Stimulated activated CD8-positive, alpha-beta memory T cell treated with anti-CD3 and anti-CD28 coated beads, Interleukin-15, amount 100 ng/mL, for 48 hours (primary cell): Measurements from ENCODE around the gene NOS1AP.
"Not testable (repeated sequence)": the region's sequence is repeated elsewhere in the genome, so short reads cannot be mapped to it uniquely, and the experiment has no call there.

Experiments used
- DNase-seq, 2 donors: peaks; one replicate each; pipeline ENCODE4 v3.0.0-alpha.2; 2020; ENCODE audit warnings: low read depth in 2 of 2

NOS1AP gene

DNA sequence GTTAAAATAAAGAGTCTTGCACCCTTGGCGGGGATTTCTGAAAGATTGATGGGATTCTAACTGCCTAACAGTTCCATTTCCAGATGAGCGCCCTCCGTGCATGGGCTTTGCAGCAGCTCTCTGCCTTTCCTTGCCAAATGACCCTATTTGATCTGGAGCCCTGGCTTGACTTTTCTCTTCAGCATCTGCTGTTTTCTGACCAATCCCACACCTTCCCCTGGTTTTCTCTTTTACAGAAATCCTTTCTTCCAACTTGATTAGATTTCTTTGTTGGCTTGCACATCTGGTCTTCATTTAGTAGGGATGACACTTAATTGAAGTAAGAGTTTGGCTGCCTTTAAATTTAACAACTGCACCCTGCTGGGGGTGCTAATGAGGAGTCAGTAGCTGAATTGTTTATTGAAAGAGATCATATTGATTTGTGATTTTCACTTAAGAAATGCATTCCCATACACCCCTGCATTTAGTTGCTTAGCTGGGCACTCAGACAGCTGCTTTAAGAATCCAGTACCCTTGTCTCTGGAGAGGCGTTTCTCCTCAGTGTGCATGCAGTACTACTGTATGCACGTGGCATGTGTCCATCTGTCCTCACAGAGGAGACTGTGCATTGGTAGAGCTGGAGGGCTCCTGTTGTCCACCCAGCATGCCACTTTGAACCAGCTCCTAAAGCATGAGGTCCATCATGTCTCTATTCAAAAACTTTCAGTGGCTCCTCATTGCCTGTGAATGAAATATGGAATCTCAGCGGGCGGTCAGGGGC lies 99.7 kb downstream of the NOS1AP start:
- no peak for DNase-seq

DNA sequence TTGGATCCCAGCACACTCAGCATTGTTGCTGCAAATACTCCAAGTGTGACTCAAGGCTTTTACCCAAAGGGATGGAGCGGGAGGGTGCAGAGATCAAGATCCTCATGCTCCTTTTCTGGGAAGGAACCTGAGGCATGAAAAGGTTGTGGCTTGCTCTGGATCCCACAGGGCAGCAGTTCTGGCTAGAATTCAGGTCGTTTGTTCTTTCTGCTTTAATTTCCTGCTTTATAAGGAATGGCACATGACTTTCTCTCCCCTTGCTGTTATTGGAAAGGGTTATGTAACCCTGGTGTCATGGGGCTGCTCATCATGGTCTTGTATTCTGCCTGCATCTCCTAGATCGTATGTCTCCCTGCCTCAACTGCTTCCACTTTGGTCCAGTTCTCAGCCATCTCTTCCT lies 101.6 kb downstream of the NOS1AP start:
- DNase-seq: no peak

DNA sequence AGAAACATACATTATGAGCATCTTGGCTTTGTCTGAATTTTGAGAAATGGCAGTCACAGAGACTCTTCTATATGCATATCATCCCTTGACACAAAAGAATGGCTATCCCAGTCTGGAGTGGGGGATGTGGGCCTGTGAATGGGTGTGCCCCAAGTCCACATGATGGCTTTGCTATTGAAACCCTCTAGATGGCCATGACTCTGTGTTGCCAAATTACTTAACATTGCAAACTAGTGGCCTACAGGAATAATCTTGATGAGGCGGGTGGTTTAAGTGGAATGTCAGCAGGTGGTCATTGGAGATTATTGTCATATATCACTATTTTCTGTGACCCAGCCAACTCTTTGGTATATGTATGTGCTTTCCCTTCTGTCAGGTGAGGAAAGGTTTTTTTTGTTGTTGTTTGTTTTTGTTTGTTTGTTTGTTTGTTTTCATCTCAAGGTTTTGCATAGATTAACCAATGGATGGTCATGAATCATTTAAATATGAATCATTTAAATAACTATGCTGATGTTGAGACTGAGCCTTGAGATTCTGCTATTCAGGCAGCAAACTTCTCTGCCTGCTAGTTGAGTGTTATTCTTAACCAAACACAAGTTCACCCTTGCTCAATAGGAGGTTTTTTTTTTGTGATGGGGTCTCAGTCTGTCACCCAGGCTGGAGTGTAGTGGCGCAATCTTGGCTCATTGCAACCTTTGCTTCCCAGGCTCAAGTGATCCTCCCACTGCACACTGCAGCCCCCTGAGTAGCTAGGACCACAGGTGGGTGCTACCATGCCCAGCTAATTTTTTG lies 103.0 kb downstream of the NOS1AP start:
- no peak for DNase-seq

DNA sequence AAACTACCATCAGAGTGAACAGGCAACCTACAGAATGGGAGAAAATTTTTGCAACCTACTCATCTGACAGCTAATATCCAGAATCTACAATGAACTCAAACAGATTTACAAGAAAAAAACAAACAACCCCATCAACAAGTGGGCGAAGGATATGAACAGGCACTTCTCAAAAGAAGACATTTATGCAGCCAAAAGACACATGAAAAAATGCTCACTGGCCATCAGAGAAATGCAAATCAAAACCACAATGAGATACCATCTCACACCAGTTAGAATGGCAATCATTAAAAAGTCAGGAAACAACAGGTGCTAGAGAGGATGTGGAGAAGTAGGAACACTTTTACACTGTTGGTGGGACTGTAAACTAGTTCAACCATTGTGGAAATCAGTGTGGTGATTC lies 104.1 kb downstream of the NOS1AP start:
- not testable (repeated sequence) for DNase-seq

DNA sequence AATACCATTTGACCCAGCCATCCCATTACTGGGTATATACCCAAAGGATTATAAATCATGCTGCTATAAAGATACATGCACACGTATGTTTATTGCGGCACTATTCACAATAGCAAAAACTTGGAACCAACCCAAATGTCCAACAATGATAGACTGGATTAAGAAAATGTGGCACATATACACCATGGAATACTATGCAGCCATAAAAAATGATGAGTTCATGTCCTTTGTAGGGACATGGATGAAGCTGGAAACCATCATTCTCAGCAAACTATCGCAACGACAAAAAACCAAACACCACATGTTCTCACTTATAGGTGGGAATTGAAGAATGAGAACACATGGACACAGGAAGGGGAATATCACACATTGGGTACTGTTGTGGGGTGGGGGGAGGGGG lies 104.5 kb downstream of the NOS1AP start:
- not testable (repeated sequence) for DNase-seq

DNA sequence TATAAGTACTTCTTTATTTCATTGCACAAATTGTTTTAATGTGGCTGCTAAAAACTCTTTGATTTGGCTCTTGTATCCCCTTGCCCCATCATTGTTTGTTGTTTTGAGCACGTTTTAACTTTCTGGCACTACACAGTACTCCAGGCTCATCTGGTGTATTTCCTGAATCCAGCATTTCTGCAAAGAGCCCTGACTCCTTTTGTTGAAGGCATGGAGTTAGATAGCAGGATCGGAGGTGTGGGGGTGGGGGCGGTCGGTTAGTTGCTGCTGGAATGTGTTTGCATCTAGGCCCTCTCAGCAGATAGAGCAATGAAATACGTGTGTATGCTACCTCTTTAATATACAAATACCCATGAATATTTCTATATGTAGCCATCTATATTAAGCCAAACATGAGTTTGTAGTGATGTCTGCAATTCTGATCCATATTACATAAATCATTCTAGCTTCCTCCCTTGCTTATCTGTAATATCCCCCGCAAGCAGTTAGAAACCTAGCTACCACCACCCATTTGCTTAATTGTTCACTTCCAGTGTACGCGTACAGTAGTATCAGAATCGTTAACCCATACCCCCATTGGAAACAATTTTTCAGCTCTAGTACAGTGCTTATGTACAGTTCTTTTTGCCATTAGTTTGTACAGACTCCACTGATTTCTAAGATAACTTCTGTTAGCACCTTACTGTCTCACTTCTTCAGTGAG lies 106.0 kb downstream of the NOS1AP start:
- DNase-seq: no peak

DNA sequence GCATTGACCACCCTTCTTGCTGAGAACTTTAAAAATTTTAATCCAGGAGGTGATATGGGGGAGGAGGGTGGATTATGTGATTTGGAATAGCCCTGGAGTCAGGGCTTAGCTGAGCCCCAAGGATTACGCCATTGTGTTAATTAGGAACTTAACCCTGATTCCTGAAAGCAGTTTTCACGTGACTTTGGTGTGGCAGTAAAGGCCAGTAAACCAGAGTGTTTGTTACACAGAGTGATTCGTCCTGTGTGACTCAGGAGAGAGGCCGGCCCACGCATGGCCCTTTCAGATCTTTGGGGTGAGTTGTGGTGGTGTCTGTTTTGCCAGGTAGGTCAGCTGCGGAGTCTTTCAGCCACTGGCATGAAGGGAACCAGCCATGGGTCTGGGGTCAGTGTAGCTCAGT lies 107.6 kb downstream of the NOS1AP start:
- DNase-seq: no peak

DNA sequence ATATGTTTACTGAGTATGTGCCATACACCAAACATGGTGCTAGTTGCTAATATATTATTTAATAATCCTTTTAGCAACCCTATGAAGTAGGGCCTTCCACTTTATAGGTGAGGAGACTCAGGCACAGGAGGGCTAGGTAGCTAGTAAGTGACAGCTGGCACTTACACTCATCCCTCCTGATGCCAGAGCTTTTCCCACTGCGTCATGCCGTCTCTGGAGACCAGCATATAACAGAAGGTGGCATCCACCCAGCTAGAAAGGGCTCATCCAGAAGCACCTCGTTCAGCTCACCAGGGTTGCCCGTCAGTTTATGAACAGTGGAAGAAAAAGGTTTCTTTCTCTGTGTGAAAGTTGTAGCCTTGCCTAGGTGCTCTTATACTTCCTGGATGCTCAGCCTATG lies 108.9 kb downstream of the NOS1AP start:
- DNase-seq: no peak

DNA sequence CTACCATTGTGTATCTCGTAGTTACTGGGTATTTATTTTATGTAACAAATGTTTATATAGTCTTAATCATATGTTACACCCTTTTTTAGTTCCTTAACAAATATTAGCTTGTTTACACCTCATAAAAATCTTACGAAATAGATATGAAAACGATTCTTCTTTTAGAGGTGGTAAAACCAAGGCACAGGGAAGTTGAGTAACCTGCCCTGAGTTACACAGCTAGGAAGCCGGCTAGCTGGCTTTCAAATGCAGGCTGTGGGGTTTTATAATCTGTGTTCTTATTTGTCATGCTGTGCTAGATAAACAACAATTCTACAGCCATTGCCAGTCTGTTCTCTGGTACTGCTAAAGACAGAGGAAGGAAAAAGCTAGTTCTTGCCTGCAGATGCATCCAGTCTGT lies 109.6 kb downstream of the NOS1AP start:
- no peak for DNase-seq

DNA sequence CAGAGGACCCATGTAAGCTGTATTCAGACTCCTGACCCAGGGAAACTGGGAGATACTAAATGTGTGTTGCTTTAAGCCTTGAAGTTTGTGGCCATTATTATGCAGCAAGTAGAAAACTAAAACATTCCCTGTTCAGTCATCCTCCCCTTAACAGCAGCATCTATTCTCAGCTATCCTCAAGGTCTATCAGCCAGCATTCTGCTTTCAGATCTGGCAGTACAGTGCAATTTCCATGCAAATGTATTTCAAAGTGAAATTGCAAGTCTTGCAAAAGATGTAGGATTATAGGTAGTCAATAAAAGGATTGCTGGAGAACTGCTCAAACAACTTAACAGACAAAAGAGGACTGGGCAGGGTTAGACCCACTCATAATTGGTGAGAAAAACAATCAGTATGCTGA lies 111.3 kb downstream of the NOS1AP start:
- DNase-seq: no peak

DNA sequence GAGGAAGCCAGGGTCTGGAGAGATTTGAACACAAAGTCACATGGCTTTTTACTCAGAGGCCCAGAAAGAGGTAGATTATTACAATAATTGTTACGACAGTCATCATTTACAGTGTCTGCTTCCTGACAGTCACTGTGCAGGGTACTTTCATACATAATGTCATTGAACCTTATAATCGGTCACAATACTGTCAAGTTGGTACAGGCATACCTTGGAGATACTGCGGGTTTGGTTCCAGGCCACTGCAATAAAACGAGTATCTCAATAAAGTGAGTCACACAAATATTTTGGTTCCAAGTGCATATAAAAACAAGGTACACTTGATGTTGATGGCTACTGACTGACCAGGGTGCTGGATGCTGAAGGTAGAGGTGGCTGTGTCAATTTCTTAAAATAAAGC lies 112.6 kb downstream of the NOS1AP start:
- no peak for DNase-seq

DNA sequence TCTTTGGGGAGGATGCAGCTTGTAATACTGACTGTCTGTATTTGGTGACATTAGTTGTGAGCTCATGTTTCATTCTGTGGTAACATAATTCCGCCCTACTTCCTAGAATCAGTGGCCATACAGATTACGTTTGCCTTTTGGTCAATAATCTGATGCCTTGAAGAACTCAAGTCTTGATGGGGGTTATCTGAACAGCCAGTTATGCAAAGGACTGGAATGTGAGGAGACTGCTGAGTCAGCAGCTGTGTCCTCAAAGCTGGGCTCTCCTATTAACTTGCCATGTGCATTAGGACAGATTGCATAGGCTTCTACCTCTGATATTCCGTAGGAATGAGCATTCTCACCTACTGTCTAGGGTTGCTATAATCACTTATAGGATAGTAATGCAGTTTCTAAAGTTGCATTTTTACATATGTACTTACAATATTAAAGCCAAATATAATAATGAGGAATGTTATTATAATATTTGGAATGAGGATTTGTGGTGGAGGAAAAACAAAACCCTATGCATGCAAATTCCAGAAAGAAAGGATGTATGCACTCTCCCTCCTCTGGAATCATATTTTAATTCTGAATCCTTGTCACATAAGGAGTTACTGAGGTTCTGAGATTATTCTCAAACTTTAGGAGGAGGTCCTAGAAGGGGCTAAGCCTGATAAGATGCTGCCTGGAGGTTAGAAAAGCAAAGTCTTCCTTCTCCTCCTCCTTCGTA lies 116.0 kb downstream of the NOS1AP start:
- no peak for DNase-seq

DNA sequence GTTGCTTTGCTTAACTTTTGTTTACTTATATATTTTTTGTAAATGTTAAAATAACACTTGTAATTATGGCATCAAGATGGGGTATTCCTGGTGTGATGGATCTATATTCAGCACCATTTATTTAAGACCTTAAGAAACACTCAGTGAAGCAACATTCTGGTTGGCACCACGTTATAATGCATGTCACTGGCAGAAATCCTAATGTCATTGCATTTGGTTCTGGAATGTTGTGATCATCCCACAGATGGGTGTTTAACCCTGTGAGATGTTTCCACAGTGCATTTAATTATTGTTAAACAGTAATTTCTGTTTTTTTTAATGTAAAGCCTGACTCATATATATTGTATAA lies 116.5 kb downstream of the NOS1AP start:
- DNase-seq: no peak

DNA sequence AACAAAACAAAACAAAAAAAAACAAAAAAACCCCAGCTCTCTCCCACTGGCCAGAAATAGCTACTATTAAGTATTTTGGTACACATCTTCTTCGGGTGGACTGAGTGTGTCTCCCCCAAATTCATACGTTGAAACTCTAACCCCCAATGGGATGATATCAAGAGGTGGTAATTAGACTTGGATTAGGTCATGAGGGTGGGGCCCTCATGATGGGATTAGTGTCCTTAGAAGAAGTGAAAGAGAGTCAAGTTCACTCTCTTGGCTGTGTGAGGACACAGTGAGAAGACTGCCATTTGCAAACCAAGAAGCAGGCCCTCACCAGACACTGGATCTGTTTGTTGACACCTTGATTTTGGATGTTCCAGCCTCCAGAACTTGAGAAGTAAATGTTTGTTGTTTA lies 116.9 kb downstream of the NOS1AP start:
- DNase-seq: no peak

DNA sequence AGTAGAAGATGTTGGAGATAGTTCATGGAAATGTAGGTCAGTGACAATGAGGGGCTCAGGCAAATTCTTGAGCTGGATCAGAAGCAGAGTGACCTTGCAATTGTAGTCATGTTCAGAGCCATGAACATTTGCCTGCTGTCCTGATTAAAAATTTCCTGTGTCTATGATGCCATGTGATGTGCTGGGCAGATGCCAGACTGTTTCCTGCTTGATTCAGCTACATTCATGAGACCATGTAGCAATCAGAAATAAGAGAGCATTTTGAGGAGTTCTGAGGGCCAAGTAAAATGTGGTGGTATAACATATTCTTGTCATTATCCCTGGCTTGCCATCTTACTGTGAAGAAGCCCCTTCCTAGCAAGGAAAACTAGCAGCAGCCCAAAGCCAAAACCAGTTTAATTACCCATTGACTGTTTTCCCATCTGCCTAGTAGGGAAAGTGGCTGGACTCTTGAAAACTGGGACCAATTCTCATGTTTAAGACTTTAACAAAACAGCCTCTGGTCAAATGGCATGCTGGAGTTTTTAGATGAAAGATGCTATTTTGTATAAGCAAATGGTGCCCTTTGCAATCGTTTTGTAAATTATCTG lies 118.3 kb downstream of the NOS1AP start:
- no peak for DNase-seq

DNA sequence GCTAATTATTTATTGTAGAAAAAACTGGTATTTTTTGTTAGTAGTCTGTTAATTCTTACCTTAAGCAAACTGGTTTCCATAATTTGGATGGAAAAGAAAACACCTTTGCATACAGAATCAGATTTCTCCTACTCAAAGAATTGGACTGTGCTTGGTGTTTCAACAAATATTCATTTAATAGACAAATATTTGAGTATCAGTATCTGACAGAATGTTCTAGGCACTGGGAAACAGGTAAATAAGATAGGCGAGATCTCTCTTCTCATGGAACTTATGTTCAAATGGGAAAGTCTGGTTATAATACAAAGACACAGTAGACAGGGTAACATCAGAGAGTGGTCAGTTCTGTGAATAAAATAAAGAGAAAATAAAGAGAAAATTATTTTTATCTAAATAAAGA lies 119.9 kb downstream of the NOS1AP start:
- DNase-seq: no peak

DNA sequence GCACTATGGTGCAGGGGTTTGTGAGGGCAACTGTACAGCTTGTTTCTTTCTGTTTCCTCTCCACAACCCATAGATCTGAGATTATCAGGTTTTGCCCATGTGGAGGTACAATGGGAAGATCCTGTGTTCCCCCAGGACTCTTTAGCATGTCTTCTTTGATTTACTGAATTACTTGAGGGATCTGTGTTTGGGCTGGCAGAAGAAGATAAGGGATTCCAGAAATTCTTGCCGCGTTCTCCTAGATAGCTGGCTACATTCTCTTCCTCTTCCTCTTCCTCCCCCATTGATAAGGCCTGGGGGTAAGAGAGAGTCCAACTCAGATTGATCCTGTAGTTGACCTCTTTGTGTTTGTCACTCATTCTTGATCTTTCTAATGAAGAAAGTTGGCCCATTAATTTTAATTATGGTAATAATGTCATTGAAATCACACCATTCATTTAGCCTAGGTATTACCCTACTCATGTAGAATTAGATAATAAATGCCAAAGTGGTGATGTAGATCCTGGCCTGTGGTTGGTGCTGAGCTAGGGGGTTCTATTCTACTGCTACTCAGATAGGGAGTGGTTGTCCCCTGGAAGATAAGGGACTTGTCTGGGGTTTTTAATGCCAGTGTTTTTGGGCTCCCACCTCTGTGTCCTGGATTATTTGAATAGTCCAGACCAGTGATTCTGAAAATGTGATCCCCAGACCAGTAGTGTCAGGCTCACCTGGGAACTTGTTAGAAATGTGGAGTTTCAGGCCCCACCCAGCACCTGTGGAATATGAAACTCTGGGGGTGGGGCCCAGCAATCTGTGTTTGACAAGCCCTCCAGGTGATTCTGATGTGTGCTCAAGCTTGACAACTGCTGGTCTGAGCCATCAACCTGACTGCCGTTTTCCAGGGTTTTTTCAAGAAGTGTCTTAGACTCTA lies 122.2 kb downstream of the NOS1AP start:
- DNase-seq: no peak

DNA sequence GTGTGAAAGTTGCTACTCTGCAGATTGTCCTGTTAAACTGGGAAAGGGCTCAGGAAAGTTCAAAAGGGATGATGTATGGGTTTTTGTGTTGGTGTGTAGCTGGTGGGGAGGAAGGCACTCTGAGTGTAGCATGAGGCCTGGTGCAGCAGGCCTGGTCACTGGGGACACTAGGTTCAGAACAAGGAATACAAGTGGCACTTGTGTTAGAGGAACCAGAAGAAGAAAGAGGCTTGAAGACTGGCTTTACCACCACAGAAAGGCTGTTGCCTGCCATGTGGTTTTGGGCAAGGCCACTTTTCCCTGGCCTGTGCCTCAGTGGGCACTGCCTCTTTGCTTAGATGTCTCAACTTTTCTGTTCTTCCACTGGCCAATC lies 122.8 kb downstream of the NOS1AP start:
- DNase-seq: no peak

DNA sequence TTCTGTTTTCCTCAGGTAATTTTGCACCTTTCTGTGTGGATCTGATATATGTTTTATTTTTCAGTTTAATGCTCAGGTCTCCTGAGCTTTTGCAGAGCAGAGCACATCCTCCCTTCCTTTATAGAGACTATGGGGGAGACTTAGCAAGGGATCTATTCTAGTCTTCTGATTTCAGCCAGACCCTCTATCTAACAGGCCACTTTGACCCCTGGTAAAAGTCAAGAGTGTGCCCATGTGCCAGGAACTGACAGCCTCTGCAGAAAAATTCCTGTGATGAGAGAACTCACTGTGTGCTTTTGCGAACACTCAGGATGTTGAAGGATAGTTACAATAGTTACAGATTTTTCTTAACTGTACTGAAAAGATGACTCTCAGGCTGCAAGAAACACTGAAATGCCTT lies 123.3 kb downstream of the NOS1AP start:
- no peak for DNase-seq

DNA sequence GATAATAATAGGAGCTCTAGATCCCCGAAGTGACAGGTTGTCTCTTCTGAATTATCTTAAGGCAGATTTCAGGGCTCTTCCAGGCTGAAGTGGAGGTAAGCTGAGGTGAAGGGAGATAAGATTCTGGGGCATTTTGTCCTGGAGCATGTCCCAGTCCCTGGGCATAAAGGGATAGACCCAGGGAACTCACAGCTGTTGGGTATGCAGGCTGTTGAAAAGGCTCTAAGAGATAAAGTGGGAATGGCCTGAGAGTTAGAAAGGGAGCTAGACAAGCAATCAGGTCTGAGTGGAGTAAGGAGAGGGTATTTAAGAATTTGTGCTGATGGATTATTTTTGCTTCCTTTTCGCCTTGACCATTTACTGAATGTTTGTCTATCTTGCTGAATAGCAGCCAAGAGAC lies 123.7 kb downstream of the NOS1AP start:
- DNase-seq: no peak

DNA sequence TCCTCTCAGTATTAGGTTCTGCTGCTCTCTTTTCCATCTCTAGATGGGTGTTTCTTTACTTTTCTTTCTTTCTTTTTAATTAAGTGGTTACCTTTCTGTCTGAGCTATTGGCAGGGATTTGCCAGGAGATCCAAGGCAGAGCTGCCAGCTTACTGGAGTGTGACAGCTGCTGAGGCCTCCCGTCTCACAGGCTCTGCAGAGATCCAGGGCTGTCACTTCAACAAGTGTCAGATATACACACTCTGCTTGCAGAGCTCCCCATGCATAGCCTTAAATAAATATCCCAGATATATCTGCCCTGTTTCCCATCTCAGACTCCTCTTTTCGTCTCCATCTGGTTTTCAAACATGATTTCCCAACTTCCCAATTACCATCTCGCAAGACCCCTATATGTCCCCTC lies 124.3 kb downstream of the NOS1AP start:
- DNase-seq: no peak
